GM21825 (cell line): ENCODE results near the gene PTK6.
"Not testable (repeated sequence)": the region's sequence is repeated elsewhere in the genome, so short reads cannot be mapped to it uniquely, and the experiment has no call there.

ENCODE experiments used
- ATAC-seq: cut with Tn5 transposase; IDR thresholded peaks from one replicate; pipeline ENCODE4 v1.9.1; 2021; ENCODE audit warnings: mild to moderate bottlenecking, moderate library complexity; ENCODE audit not compliant: unreplicated experiment

PTK6 gene

GRCh38 chr20:63536997-63537524 is at the start of gene PTK6:
Gene PTK6 (minus strand): TSS chr20:63537376. CDS start chr20:63537314, 62 bp downstream.
- peak; percentile 4 for ATAC-seq

- ATAC-seq: no peak
Measured at GRCh38 chr20:63586797-63587196, 49.6 kb upstream of the PTK6 start.

- ATAC-seq: no peak
Measured at GRCh38 chr20:63585616-63586565, 48.7 kb upstream of the PTK6 start.

GRCh38 chr20:63582382-63583063 is 45.3 kb upstream of the PTK6 start:
- no peak for ATAC-seq

GRCh38 chr20:63580796-63581461 is 43.8 kb upstream of the PTK6 start:
- no peak for ATAC-seq

GRCh38 chr20:63579017-63579694 is 42.0 kb upstream of the PTK6 start:
- no peak for ATAC-seq

GRCh38 chr20:63578224-63579016 is 41.2 kb upstream of the PTK6 start:
- ATAC-seq: no peak

- no peak for ATAC-seq
Measured at GRCh38 chr20:63577317-63577894, 40.2 kb upstream of the PTK6 start.

- ATAC-seq: no peak
Measured at GRCh38 chr20:63576311-63576710, 39.1 kb upstream of the PTK6 start.

- no peak for ATAC-seq
Measured at GRCh38 chr20:63574829-63575743, 37.9 kb upstream of the PTK6 start.

GRCh38 chr20:63574156-63574828 is 37.1 kb upstream of the PTK6 start, which contains the start of gene HELZ2:
Gene HELZ2 (minus strand): TSS chr20:63574239. CDS start chr20:63572385, 1,854 bp downstream.
- peak; percentile 67 for ATAC-seq

GRCh38 chr20:63573647-63574131 is 36.5 kb upstream of the PTK6 start:
- ATAC-seq: no peak

GRCh38 chr20:63572788-63573646 is 35.8 kb upstream of the PTK6 start:
- ATAC-seq: no peak

- no peak for ATAC-seq
Measured at GRCh38 chr20:63572071-63572787, 35.1 kb upstream of the PTK6 start.

- ATAC-seq: not testable (repeated sequence)
Measured at GRCh38 chr20:63571087-63571478, 33.9 kb upstream of the PTK6 start.
